Mucosa of descending colon (tissue), 3 donors: ENCODE results near the gene PRKCSH. TPM values are rescaled to one million over a fixed set of nuclear protein-coding genes. Genes with fewer than 3 reads are reported as not detected.
"Not testable (repeated sequence)": the region's sequence is repeated elsewhere in the genome, so short reads cannot be mapped to it uniquely, and the experiment has no call there.

Experiments used
- ATAC-seq: fragments of 200-7000 bp; cut with Tn5 transposase; one replicate; pipeline ENCODE4 v1.9.1; 2020; ENCODE audit warnings: mild to moderate bottlenecking, moderate library complexity
- DNase-seq, 3 donors: peaks; one replicate each; pipeline ENCODE4 v3.0.0-alpha.2; 2020
- H3K36me3 ChIP-seq: fragments of 200-600 bp; one replicate; pipeline ENCODE4 v1.8.0; 2021; ENCODE audit warnings: low read depth, mild to moderate bottlenecking
- H3K4me1 ChIP-seq: fragments of 200-600 bp; one replicate; pipeline ENCODE4 v1.8.0; 2021; ENCODE audit warnings: low read depth, mild to moderate bottlenecking
- H3K4me3 ChIP-seq: fragments of 200-600 bp; one replicate; pipeline ENCODE4 v1.8.0; 2021; ENCODE audit warnings: mild to moderate bottlenecking
- H3K9me3 ChIP-seq: fragments of 200-600 bp; one replicate; pipeline ENCODE4 v1.8.0; 2021; ENCODE audit warnings: mild to moderate bottlenecking
- CTCF ChIP-seq: fragments of 200-600 bp; IDR thresholded peaks from one replicate; pipeline ENCODE4 v1.8.0; 2022; ENCODE audit warnings: antibody characterized with exemption, mild to moderate bottlenecking
- intact Hi-C, 2 donors: fragments of 100-400 bp; cut with DNase I in 1 of 2; cut with micrococcal nuclease in 1 of 2; formaldehyde crosslinking; loops; one replicate each; pipeline versions ENCODE4 v1.11.0 to v1.11.1; 2022; cut with DNase I, micrococcal nuclease
- total RNA-seq, 3 donors: library from RNA; stranded (reverse); fragmentation: NEBNext Ultra II Directional in 2 of 3; extraction: Animal tissue kit (Norgen Biotek cat#: 25700) in 2 of 3; gene quantifications; one replicate each; pipeline versions ENCODE4 v1.2.1 to v1.2.4, GENCODE V29; 2021 to 2023
- donor health status: DM: no; HTN: no; CAD: no; lungs with moderate emphysema.
- donor health status: DM: no; HTN: no; CAD: no.
- donor health status: DM: no; HTN: yes; CAD: no.

Gene PRKCSH
- total RNA-seq, 3 donors from 2014 or later, result 249 to 337 (median 302) TPM

GRCh38 chr19:11399667-11400066, 35.8 kb upstream of the PRKCSH start:
- no peak for TF ChIP-seq CTCF
- Histone ChIP-seq H3K36me3 (no peaks in the 10 kb centered on the region), H3K9me3 (no peaks in the 10 kb centered on the region), H3K4me3 (no peak overlapping the region), H3K4me1 (no peaks in the 10 kb centered on the region)
- intact Hi-C loops, result no loop called here
- no peak for ATAC-seq
- DNase-seq, result no peak

DNA sequence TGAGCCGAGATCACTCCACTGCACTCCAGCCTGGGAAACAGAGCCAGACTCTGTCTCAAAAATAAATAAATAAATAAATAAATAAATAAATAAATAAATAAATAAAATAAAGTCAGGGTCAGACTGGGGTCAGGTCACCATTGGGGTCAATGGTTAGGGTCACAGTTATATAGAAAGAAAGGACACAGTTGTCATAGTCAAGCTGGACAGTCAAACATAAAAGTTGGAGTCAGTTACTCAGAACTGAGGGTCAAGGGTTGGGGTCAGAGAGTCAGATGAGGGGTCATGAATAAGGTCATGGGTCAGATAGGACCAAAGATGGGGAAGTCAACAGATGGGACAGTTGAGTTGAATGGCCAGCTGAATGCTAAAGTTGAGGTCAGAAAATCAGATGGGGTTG, 34.6 kb upstream of the PRKCSH start:
- TF ChIP-seq CTCF, result no peak
- no peak for ATAC-seq
- H3K9me3 ChIP-seq, result no peaks in the 10 kb centered on the region
- intact Hi-C loops, result no loop called here
- no peak overlapping the region for H3K4me3 ChIP-seq
- no peaks in the 10 kb centered on the region for H3K36me3 ChIP-seq
- no peak for DNase-seq
- no peaks in the 10 kb centered on the region for H3K4me1 ChIP-seq

- Histone ChIP-seq H3K4me1 (no peaks in the 10 kb centered on the region), H3K36me3 (no peaks in the 10 kb centered on the region), H3K9me3 (no peaks in the 10 kb centered on the region), H3K4me3 (no peak overlapping the region)
- DNase-seq (no peak), ATAC-seq (no peak)
- intact Hi-C loops, result no loop called here
- no peak for TF ChIP-seq CTCF
Measured at GRCh38 chr19:11401808-11402543, 33.5 kb upstream of the PRKCSH start.

DNA sequence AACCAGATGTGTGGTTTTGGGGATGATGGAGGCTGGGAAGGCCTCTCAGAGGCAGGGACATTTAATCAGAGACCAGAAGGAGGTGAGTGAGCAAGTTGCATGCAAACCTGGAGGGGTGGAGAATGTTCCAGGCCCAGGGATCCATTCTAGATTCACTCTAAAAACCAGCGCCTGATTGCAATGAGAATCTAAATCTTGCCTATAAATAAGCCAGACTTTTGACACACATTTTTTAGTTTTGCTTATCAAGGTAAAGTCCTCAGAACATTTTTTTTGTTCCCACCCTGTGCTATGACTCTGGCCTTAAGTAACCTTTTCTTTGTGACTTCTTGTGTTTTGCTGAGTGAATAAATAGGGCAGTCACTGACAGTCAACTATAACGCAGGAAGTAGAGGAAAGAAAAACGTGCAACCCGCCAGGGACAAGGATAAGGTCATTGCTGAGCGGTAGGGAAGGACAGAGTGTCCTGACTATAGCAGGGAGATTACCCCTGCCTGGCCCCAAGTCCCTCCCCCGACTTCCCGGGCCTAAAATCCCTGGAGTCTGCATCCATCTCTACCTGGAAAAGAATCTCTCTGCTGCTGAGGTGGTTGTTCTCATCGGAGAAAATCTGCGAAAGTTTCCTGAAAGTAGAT, 30.7 kb upstream of the PRKCSH start:
- DNase-seq (no peak), ATAC-seq (no peak)
- intact Hi-C loops, result no loop called here
- Histone ChIP-seq H3K4me1 (no peaks in the 10 kb centered on the region), H3K4me3 (no peak overlapping the region), H3K36me3 (no peaks in the 10 kb centered on the region), H3K9me3 (no peaks in the 10 kb centered on the region)
- TF ChIP-seq CTCF, result no peak

DNA sequence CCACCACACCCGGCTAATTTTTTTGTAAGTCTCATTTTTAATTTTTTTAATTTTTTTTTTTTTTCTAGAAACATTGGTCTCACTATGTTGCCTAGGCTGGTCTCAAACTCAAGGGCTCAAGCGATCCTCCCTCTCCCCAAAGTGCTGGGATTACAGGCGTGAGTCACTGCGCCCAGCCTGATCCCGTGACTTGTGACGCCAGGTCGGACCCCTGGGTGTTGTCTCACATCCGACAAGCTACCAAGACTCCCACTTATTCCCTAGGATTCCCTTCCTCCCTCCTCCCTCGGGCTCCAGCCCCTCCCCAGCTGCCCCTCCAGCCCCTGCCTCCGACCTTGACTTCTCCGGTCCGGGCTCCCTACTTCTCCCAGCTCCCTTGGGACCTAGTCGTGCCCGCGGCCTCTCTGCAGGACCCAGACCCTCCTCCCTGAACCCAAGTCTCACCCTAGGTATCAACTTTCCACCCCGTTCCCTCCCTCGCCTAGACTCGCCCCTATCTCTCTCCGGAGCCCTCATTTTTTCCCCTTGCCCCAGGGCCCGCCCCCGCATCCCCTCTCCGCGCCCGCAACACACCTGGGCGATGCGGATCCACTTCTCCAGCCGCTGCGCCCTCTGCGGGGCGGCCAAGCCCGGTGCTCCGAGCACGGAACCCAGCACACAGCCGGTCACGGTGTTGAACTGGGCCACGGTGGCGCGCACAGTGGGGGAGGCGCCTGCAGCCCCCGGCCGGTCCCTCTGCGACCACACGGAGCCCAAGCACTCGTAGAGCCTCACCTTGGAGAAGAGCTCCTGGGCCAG, 29.4 kb upstream of the PRKCSH start:
- ATAC-seq, result no peak

DNA sequence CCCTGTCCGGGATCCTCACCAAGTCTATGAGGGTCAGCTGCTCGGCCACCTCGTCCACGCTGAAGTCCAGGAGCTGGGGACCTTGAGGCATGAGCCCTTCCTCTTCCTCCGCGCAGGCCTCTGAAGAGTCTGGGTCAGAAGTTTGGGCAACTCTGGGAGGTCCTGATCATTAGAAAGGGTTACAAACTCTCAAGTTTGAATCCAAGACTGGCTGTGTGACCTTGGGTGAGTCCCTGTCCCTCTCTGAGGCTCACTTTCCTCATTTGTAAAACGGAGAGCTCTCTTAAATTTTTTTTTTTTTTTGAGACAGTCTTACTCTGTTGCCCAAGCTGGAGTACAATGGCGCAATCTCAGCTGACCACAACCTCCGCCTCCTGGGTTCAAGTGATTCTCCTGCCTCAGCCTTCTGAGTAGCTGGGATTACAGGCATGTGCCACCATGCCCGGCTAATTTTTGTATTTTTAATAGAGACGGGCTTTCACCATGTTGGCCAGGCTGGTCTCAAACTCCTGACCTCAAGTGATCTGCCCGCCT, 28.7 kb upstream of the PRKCSH start:
- H3K4me1 ChIP-seq, H3K4me3 ChIP-seq, DNase-seq, ATAC-seq, intact Hi-C loops, H3K9me3 ChIP-seq, H3K36me3 ChIP-seq: not testable (repeated sequence)

More for the DNA sequence above, 29.4 kb upstream of the PRKCSH start:
- Histone ChIP-seq H3K36me3 (no peaks in the 10 kb centered on the region), H3K9me3 (no peaks in the 10 kb centered on the region), H3K4me3 (no peak overlapping the region), H3K4me1 (no peaks in the 10 kb centered on the region)
- intact Hi-C loops, result no loop called here
- no peak for DNase-seq
- TF ChIP-seq CTCF, result no peak
